GM18499 (cell line): ENCODE measurements around the gene COL25A1.
"Not testable (repeated sequence)": the region's sequence is repeated elsewhere in the genome, so short reads cannot be mapped to it uniquely, and the experiment has no call there.

ENCODE experiments used
- ATAC-seq: cut with Tn5 transposase; IDR thresholded peaks from one replicate; pipeline ENCODE4 v1.9.1; 2021; ENCODE audit warnings: moderate number of reproducible peaks; ENCODE audit not compliant: insufficient read depth, unreplicated experiment

The COL25A1 gene

DNA sequence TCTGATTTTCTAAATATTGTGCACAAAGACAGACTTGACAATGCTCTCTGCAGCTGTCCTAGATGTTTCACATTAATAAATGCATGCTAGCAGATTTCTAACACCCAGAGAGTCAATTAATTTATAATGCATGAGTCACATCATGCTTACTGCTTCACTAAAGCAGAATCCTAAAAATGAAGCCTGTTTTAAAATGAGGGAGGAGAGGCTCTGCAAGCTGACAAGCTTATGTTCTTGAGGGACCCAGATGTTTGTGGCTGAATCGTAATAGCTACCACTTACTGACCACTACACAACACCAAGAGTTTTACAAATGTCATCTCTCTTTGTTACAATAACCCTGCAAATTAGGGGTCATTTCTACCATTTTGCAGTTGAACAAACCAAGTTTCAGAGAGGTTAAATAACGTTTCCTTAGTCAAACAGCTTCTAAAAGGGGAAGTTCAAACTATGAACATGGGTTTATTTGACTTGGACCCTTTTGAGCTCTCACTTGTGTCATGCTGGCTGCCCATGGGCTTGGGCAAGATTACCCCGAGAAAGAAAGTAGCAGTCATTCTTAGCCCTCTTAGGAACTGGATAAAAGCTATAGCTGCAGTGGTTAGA is 276.9 kb downstream of the COL25A1 start:
- no peak for ATAC-seq

DNA sequence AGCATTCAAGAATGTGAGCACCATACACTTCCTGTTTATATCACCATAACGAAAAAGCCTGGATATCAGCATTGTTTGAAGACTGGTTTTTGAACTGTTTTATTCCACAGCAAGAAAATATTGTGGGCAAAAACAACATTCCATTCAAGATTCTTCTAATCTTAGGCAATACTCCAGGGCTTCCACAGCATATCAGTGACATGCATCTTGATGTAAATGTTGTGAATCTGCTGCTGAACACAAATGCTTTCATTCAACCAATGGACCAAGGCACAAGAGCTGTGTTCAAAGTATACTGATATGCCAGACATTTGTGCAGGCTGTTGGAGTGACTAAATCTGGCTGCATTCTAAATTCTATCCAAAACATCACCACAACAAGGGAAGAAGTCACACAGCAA is 279.5 kb downstream of the COL25A1 start:
- no peak for ATAC-seq

DNA sequence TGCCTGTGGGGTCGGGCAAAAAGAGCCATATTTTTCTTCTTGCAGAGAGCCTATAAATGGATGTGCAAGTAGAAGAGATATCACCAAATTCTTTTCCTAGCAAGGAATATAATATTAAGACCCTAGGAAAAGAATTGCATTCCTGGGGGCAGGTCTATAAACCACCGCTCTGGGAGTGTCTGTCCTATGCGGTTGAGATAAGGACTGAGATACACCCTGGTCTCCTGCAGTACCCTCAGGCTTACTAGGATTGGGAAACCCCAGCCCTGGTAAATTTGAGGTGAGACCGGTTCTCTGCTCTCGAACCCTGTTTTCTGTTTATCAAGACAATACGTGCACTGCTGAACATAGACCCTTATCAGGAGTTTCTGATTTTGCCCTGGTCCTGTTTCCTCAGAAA is 280.8 kb downstream of the COL25A1 start:
- ATAC-seq: not testable (repeated sequence)

DNA sequence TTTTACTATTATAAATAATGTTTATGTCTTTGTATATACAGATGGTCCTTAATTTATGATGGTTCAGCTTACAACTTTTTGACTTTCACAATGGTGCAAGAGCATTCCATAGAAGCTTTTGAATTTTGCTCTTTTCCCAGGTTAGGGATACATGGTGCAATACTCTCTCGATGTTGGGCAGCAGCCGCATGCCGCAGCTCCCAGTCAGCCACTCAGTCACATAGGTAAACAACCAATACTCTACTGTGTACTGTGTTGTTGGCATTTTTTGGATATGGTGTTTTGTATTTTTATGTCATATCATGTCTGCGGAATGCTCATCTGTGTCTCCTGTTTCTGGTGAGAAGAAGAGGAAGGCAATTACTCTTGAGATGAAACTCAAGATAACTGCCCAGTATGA is 281.6 kb downstream of the COL25A1 start:
- no peak for ATAC-seq

DNA sequence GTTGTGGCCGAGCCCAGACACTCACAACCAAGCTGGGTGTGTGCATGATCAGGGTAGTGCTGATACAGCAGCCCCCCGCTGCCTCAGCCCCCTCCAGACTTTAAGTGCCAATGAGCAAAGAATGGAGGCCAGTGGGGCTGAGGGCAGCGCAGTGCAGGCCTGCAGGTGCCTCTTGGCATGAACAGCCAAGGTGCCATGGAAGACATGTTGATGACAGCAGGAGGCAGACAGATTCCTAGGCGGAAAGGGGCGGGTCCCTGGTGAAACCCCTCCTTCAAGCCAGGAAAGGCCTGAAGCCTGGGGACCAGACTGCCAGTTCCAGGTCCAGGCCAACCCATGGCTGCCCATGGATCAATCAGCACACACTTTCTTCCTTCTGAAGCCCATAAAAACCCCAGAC is 286.3 kb downstream of the COL25A1 start:
- ATAC-seq: no peak

DNA sequence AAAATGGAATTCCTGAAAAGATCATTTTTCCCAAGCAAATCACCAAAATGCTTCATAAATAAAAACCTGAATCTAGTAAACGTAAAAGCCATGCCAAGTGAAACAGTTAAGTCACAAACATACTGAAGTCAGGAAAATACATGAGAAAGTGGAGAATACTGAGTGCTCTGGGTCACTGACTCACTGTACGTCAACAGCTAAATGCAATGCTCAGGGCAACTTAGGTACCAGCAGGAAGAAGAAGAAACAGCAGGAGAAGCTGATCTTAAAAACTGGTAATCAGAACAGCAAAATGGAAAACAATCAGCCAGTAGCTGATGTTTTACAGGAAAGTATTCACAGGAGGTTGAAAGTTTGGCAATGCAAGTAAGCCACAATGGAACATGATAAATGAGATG is 287.0 kb downstream of the COL25A1 start:
- ATAC-seq: no peak

DNA sequence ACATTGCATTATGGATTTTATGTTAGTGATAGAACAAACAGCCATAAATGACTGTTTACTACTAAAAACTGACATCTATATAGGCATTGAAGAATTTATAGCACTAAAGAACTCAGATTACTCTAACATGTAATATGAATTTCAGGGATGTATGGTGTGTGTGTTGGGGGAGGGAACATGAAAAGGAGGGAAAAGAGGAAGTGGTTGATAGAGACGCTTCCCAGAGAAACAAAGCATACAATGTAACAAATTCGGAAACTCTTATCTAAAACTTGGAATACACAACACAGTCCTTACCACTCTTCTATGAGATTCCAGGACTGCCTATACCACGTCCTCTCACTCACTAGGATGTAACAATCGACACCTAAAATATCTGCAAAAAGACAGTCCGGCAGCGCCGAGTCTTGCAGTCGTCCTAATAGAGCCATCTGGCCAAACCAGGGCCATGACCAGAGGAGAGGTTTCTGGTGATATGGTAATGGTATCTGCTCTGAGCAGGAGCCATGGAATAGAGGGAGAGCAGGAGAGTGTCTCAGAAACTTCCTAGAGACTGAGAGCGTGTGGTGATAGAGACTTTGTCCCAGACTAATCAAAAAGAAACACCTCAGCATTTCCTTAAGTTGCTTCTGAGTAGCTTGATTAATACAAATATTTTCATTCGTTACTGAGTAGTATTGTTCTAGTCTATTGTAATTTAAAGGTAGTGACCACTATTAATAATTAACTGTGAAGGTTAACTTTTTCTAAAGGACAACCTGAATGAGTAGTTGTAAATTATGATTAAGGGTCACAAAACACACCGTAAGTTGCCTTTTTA is 287.7 kb downstream of the COL25A1 start:
- no peak for ATAC-seq

DNA sequence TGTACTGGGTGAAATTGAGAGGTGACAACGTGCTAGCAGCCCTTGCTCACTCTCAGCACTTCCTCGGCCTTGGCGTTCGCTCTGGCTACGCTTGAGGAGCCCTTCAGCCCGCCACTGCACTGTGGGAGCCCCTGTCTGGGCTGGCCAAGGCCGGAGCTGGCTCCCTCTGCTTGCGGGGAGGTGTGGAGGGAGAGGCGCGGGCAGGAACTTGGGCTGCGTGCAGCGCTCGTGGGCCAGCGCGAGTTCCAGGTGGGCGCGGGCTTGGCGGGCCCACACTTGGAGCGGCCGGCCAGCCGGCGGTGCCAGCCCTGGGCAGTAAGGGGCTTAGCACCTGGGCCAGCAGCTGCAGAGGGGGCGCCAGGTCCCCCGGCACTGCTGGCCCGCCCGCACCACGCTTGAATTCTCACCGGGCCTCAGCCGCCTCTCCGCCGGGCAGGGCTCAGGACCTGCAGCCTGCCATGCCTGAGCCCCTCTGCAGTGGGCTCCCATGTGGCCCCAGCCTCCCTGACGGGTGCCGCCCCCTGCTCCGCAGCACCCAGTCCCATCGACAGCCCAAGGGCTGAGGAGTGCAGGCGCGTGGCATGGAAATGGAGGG is 290.1 kb downstream of the COL25A1 start:
- no peak for ATAC-seq

DNA sequence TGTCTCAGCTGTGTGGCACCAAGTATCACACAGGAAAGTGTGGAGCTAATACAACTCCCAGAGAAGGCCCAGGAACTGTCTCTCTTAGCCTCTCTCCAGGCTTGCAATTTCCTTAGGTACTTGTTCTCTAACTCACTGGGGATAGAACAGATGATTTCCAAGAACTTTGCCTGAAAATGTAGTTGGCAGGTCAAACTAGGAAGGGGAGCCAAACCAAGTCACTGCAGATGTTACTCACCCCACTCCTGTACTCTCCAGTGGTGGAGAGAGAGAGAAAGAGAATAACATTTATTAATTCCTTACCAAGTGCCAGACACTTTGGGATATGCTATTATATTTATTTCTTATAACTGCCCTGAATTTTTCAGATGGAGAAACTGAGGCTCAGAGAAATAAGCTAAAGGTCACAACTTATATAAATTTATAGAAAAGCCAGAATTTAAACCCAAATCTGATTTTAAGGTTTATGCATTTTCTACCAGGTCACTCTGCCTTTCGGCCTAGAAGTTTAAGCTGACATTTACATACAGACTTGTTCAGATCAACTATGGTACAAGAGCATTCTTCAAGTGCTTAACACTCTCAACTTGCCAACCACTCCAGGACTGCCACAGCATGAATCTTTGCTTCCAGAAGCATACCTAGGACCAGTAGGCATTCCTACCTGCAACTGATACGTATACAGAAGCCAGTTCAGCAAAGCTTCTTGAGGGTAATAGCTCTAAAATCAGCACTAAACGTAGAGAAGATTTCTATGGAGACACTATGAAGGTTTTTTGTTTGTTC is 291.0 kb downstream of the COL25A1 start:
- no peak for ATAC-seq

DNA sequence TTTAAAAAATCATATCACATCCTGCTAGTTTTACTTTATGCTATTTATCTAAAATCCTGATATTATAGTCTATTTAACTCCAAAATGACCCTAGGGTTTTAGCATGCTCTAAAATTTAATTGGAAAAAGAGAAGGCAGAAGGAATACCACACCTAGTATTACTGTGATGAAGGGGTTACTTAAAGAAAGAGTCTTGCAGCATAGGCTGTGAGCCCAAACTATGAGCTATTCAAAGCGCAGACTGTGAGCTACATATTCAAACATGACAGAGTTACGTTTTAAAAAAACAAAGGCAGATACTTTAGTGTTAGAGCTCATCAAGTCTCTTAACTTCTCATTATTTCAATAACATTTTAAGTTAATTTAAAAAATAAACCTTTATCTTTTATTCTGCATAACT is 291.9 kb downstream of the COL25A1 start:
- no peak for ATAC-seq

DNA sequence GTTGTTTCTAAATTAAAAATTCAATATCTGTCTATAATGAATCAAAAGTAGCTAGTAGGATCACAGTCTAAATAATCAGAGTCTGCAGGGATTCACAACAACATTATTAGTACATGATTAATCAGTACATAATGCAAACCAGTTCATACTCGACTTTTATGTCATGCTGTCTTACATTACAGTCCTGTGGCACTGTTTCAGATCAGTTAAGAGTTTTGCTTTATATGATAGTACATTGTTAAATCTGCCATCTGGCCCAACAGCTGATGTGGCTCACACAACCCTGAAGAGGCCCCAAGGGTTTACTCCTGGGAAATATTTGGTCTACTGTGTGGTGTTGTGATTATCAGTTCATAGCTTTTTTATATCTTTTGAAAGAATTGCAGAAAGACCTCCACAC is 292.5 kb downstream of the COL25A1 start:
- no peak for ATAC-seq

DNA sequence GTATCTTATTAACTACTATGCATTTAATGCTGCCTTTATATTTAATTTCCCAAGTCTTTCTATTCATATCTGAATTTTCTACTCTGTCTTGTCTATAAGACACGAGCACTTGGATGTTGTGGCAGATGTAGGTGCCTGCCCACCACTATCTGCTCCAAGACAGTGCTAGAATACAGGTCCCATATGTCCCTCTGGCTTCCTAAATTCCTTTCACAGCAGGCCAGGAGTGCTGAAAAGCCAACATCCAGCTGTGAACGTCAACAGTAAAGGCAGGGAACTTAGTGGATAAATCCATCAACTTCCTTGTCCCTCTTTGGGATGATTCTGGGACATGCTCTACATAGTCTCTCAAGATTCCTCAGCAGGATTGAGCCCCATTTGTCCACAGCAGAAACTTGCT is 294.5 kb downstream of the COL25A1 start:
- no peak for ATAC-seq

DNA sequence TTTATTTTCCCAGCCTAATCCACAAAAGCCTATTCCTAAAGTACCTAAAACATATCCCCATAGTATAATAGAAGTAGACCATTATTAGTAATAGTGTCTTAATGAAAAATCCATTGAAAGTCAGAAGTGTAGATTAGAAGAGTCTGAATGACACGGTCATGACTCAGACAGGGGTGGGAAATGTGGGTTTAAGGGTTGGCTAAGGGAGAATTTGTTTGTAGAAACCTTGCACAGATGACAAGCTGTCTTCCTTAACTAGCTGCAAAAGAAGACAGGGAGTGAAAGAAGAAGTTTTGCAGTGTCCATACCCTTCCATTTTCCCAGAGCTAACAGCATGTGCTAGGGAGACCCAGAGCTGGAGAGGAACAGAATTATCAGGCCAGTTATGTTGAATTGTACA is 296.9 kb downstream of the COL25A1 start:
- no peak for ATAC-seq

DNA sequence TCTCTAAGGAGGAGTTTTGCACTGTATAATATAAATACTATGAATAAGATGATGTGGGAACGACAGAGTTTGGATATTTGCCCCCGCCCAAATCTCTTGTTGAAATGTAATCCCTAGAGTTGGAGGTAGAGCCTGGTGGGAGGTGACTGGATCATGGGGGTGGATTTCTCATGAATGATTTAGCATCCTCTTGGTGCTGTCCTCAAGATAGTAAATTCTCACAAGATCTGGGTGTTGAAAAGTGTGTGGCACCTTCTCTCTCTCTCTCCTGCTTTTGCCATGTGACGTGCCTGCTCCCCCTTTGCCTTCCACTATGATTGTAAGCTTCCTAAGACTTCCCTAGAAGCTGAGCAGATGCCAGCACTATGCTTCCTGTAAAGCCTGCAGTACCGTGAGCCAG is 298.0 kb downstream of the COL25A1 start:
- no peak for ATAC-seq

DNA sequence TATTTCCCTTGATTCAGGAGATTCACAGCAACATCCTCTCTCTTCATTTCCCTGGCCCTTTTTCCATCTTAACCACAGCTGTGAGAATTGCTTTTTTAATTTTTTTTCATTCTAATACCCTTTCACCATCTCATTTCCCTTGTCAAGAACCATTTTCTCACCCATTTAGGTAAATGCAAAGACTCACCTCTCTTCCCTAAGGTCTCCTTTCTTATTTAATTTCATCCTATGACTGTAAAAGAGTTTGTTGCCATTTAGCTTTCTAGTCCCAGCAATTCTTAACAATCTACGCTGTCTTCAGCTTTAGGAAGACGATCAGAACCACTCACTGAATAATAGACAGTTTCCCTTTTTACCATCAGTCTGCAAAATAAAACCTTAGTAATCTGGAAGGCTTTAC is 298.5 kb downstream of the COL25A1 start:
- no peak for ATAC-seq

DNA sequence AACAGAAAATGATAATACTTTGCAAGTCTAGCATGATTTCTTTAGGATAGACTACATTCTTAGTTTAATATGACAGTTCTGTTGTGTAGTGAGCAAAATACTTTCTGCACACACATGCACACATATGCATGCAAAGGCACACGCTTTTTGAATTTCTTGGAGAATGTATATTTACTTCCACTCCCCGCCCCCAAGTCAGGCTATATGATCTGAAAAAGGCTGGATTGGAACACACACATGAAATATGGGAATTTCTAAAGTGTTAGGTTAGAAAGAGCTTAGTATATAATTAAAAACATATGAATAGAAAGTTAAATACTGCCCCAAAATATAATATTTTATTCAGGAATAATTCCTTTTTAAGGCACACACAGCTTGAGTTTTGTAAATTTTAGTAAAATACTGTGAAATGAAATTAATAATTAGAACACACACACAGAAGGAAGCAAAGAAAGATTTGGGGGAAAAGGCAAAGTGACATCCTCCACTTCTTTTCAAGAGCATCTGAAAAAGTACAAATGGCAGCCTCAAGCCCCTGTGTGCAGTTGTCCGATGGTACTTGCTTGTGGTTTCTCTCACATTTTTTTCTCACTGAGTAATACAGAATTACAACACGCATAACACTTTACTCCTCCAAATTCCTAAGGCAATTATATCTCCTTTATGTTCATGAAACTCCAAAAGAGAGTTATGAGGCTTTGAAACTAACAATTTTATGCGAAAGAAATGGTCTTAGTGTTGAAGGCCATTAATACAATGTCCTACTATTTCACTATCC is 310.7 kb downstream of the COL25A1 start:
- ATAC-seq: no peak

DNA sequence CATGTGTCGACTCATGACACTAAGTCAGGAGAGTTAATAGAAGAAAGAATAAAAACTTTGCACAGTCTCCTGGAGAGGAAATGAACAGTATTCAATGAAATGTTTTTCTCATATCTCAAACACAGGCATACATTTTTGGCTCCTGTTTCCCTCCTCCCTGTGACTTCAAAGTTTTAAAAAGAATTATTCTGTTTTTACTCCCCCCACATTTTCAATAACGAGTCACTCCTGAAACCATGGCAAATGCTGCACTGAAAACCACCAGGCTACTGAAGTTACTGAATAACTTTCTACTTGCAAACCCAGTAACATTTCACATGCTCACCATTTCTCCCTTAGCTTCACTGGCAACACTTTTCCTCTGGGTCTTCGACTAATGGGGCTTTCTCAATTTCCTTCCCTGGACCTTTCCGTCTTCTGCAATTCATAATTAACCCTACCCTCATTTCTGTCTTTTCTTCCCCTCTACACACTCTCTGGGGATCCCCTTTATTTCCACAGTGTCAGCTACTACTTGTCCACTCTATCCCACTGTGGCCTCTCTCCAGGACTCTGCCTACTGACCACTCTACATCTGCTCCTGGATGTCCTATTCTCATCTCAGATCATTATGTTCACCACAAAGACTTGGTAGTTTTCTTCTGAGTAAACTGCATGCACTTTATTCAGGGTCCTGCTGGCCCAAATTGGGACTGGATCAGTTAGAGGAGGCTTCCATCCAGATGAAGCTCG is 313.8 kb downstream of the COL25A1 start:
- ATAC-seq: no peak

DNA sequence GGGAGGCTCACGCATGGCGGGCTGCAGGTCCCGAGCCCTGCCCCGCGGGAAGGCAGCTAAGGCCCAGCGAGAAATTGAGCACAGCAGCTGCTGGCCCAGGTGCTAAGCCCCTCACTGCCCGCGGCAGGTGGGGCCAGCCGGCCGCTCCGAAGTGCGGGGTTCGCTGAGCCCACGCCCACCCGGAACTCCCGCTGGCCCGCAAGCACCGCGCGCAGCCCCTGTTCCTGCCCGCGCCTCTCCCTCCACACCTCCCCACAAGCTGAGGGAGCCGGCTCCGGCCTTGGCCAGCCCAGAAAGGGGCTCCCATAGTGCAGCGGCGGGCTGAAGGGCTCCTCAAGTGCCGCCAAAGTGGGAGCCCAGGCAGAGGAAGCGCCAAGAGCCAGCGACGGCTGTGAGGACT is 318.0 kb downstream of the COL25A1 start:
- not testable (repeated sequence) for ATAC-seq

DNA sequence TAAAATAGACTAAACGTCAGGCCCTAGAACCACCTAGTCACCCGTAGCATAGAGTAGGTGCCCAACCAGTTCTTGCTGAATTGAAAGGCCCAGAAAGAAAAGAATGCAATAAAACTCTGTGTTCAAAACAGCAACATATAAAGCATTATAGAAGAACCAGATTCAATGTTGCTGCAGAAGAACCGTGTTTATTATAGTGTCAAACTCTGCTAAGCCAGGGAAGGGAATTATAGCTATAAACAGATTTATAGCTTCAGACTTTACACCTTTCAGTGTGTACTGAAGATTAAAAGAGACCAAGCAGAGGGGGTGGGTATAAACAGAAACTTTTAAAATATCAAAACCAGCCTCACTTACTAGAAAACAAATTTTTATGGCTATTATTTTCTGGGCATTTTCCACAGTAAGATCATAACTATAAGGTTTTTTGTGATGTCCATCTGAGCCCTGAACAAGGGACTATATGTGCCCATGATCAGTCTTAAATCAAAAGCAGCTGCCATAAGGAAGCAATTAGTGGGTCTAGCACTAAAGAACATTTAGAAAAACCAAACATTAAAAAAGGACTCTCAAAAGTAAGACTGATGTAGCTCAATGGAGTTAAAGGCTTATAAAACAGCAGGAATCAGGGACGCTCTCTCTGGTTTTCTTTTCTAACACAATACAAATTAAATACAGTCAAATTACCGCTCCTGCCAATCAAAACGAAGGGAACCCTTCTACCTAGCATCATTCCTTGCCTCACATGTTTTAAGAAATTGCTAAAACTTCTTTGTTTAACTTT is 319.9 kb downstream of the COL25A1 start:
- no peak for ATAC-seq
